ENCODE data around the gene SLC12A8.

The SLC12A8 gene

GRCh38 chr3:125186261-125186787 is 26.2 kb downstream of the SLC12A8 start:
- DNase-seq: peak; percentile 7

GRCh38 chr3:125185805-125186204 is 26.7 kb downstream of the SLC12A8 start:
- DNase-seq: no peak

DNA sequence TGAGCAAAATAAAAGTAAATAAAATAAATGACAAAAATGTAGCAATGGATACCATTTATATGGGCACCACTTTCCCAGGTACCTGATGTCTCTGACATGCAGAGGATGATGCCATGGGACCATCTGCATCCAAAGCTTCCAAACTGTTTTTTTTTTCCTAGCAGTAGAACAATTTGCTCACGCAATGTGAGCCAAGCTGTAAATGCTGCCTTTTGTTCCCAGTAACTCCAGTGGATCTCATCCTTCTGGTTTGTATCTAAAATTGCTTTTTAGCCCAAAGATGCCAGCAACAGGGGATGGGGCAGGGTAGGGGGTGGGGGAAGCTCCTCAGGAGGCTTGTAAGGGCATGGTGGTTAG is 32.7 kb downstream of the SLC12A8 start:
- no peak for DNase-seq

DNA sequence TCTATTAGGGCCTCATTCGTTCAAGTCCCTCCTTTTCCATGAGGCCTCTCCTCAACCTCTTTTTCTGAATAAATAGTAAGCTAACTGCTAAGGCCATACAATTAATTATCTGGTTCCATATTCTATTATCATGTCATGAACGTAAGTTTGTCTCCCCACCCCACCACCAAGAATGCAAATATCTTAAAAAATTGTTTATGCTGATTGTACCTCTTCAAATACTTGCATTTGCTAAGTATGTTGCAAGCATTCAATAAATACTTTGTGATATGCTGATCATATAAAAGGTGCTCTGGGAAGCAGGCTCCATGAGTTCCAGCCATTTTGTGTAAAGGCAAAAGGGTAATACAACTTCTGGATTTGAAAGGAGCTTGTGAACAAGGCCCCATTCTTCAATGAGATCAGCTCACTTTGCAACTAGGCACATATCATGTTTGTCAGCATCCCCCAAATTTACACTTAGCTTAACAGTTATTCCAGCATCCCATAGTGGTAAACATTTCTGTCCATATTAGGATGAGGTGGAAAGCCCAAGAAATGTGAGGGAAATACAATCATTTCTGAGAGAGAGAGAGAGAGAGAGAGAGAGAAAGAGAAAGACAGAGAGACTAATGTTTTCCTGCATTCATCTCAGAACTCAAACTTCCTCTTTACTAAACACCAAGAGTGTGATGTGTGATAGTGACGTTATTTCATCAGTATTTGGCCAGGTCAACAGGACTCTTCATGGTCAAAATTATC is 33.2 kb downstream of the SLC12A8 start:
- no peak for DNase-seq

DNA sequence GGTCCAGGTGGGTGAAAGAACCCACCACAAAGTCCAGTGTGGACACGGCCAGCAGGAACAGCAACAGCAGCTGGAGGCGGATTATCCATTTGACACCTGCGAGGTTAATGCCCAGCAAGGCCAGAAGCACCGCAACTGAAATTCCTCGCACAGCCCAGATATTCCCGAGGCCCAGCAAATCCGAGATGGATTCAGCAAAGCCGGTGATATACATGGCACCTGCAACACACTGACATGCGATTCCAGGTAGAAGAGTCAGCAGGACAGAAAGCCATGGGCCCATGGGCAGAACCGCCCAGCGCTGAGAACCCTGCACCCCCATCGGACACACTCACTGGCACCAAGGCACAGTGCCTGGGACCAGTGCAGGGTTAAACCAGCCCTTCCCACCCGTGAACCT is 34.8 kb downstream of the SLC12A8 start:
- DNase-seq: no peak

DNA sequence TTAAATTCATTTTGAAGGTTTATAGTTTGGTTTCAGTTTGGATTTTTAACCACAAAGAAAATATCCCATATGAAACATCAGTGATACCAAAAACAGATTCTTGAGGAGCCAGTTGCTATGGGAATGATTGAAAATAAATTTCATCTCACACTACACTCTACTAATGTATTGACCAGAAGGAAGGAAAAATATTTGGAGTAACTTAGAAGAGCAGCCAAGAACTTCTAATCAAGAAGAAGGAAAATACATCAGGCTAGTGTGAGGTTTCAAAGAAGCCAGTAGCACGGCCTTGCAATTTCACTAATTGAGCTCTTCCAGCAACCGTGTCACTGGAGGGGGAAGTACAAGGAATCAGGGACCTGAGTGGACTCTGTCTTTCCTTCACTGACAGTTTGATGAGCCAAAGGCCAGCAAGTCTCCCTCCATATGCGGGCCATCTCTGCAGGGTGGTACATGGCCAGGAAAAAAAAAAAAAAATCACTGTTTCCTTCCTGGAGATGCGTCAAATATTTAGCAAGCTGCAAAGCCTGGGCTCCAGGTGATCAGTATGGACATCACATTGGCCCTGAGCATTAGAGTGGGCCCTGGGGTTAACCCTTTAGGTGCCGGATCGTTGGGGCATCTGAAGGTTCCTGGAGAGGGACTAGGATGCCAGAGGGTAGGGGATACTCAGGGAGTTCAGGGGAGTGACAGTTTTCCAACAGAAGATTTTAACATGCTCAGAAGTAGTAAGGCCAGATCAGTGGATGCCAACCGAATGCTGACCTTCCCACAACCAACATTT is 37.1 kb downstream of the SLC12A8 start:
- DNase-seq: no peak

DNA sequence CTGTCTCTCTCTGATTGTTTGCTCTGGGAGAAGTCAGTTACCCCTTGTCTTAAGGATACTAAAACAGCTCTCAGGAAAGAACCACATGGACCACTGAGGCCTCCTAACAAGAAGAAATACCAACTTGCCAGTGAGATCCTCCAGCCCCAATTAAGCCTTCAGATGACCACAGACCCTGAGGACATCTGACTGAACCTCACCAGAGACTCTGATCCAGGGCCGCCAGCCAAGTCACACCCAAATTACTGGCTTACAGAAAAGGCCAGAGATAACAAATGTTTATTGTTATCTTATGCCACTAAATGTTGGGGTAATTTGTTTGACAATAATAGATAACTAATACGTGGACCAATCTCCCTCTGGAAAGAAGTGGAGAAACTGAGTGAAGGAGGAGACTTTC is 40.2 kb downstream of the SLC12A8 start:
- DNase-seq: no peak

GRCh38 chr3:125168711-125169393 is 43.7 kb downstream of the SLC12A8 start:
- DNase-seq: no peak

GRCh38 chr3:125166599-125167136 is 45.9 kb downstream of the SLC12A8 start:
- no peak for DNase-seq

DNA sequence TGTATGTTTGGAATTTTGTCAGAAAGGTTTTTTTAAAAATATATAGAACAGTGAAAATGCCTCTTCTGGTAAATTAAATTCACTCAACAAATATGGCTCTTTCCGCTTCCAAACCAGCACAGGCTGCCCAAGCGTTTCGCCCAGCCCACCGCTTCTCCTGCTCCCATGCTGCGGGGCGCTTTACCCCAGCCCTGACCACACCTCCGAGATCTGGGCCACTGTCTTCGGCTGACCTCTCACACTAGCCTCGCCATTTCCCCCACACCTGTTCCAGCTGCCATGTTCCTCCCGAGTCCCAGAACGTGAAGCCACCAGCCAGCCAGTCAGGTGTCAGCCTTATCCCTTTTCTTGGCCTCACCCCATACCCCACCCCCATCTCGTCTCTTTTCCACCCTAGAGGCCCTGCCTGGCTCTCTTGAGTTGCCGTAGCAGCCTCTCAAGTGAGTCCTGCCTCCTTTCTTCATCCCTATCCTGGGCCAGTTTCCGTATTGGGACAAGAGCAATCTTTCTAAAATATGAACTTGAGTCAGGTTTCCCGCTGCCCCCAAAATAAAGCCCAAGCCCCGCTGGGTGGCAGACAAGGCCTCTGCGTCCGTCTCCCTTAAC is 46.5 kb downstream of the SLC12A8 start:
- DNase-seq: no peak

DNA sequence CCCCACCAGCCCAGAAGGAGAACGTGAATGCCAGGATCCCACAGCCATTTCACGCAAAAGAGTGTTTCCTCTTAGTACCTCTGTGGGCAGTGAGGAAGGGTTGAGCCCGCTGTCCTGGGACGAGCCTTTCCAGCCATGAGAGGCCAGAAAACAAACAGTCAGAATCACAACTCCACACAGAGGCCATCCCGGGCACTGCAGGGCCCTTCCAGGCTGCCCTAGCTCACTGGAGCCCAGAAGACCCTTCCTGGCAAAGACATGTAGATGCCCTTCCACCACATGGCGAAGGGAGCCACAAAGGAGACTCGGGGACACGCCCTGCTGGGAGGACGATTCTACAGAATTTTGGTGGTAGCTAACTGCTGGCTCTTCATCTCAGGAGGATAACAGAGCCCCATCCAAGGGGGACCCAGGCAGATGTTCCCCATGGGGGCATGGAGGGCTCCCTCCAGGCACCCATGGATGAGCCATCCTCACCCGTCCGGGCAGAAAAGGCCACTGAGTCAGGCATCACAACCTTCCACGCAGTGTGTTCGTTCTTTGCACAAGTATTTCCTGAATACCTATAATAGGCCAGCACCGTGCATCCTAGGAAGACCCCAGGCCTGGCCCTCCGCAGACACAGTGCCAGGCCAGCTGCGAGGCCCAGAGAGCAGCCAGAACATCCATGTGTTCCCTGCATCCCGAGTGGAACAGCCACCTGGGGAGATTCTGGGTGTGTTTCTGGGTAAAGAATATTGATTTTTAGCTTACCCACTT is 47.2 kb downstream of the SLC12A8 start:
- no peak for DNase-seq

DNA sequence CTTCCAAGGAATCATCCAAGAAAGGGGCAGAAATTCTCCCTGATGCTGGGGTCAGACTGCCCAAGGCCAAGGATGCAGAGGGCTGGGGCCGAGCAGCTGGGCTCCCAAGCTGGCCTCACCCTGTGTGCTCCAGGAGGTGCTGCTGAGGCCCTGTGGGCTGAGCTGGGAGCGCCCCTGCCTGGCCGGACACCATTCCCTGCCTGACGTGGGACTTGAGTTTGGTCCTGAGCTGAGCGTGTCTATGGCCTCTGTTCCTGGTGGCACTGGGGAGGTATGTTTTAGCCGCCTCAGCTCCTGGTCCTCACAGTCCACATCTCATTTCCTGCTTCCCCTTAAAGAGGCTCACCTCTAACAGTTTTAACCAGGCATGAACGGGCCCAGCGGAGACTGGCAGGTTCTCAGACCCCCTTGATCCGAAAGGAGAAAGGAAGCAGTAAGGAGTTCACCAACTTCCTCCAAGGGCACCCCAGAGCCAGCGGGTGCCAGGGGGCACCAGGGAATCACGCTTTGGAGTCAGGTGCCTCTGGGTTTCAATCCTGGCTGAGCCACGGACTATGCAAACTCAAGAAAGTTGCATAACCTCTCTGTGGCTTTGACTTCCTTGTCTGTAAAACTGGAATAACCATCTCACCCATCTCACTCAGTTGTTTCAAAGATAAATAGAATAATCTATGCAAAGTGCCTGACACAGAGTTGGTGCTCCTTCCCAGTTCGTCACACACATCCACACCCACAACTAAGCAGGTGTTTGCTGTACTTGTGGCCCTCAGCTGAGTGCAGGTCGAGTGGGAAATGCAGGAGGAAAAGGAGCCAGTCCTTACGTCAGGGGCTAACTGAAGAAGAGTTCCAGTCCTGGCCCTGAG is 48.6 kb downstream of the SLC12A8 start:
- DNase-seq: no peak

- no peak for DNase-seq
Observed at GRCh38 chr3:125161607-125162219, 50.8 kb downstream of the SLC12A8 start.

GRCh38 chr3:125160606-125161371 is 51.8 kb downstream of the SLC12A8 start:
- DNase-seq: no peak

DNA sequence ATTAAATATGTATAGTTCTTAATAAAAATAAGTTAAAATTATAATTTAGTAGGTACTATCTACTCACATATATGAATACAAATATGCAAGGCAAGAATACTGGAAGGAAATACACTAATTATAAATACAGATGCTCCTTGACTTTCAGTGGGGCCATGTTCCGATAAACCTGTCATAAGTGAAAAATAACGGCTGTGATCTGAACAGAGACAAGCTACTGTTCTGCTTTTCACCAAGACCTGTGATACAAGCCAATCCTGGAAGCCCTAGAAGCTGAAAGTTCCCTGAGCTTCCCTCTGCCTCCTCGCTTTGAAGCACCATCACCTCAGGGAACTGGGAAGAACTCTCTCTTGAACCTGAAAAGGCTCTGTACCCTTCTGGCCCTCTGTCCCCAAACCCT is 55.4 kb downstream of the SLC12A8 start:
- no peak for DNase-seq

GRCh38 chr3:125156456-125156855 is 56.1 kb downstream of the SLC12A8 start:
- no peak for DNase-seq

DNA sequence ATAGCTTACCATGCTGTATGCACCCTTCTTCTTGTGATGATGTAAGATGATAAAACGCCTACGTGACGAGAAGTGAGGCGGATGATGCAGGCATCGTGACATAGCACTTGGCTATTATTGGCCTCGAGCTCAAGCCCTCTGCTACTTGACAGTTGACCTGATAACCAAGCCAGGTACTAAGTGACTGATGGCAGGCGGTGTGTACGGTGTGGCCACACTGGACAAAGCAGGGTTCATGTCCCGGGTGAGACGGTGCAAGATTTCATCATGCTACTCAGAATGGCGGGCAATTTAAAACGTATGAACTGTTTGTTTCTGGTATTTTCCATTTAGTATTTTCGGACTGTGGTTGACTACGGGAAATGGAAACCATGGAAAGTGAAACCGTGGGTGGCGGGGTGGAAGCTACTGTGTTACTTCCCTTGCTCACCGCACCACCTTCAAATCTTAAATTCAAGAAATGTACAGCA is 57.7 kb downstream of the SLC12A8 start:
- DNase-seq: peak; percentile 17

GRCh38 chr3:125154110-125154509 is 58.4 kb downstream of the SLC12A8 start:
- DNase-seq: no peak

GRCh38 chr3:125152951-125153350 is 59.6 kb downstream of the SLC12A8 start:
- DNase-seq: no peak

DNA sequence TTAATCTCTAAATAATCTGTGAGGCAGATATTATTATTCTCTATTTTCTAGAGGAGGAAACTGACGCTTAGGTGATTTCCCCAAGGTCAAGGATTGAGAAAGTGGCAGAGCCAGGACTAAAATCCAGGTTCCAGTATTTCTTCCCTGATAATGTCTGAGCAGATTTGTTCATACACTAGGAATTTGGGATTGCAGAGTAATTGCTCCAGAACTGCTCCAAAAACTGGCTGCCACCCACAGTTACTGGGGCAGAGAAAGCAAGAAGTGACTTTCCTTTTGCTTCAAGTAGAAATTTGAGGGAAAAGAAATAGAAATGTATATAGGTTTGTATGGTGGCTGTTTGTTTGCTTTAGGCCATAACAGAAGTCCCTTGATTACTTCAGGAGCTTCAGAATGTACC is 60.6 kb downstream of the SLC12A8 start:
- DNase-seq: no peak

Measured in stimulated activated CD4-positive, alpha-beta T cell treated with anti-CD3 and anti-CD28 coated beads, Interleukin-12 subunit alpha, Interleukin-12 subunit beta, amount 100 ng/mL, for 4 hours (primary cell).